HG02610 (cell line): ENCODE measurements around the gene ATXN8OS.
"Not testable (repeated sequence)": the region's sequence is repeated elsewhere in the genome, so short reads cannot be mapped to it uniquely, and the experiment has no call there.

Source experiments
- ATAC-seq: cut with Tn5 transposase; IDR thresholded peaks from one replicate; pipeline ENCODE4 v1.9.1; 2021; ENCODE audit warnings: mild to moderate bottlenecking, moderate library complexity; ENCODE audit not compliant: unreplicated experiment

The ATXN8OS gene

GRCh38 chr13:70107498-70108281 lies at the start of gene ATXN8OS:
TSS of gene ATXN8OS (plus strand) at chr13:70107826.
- ATAC-seq: no peak

DNA sequence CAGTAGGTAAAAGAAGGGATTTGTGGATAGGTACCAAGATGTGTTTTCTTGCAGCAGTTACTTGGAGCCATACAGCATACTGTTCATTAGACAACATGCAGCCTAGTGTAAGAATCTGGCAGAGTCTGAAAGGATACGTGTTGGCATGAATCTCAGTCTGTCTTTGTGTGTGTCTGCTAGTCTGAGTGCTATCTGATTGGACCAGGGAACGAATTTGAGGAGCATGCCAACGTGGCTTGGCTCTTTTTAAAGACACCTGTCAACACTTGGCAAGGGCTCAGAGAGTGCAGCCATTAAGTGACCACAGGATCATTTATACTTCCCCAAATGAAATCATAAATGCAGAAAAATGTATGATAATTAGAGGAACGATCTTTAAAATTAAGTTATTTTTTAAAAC lies 27.6 kb upstream of the ATXN8OS start:
- no peak for ATAC-seq

DNA sequence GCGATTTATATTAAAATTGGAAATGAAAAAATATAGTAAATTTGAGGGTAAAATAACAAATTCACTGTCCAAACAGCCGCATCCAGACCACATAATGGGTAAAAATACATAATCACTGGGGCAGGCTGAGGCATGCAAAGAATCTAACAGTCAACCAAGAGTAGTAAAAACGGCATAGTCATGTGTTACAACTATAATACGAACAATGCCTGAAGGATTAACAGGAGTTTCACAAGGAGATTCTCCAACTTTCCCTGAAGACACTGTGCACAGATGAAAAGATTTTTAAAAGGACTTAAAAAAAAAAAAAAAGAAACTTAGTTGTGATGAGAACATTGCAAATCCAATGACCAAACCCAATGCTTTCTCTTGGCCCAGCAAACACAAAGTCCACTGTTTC lies 20.4 kb upstream of the ATXN8OS start:
- ATAC-seq: no peak

DNA sequence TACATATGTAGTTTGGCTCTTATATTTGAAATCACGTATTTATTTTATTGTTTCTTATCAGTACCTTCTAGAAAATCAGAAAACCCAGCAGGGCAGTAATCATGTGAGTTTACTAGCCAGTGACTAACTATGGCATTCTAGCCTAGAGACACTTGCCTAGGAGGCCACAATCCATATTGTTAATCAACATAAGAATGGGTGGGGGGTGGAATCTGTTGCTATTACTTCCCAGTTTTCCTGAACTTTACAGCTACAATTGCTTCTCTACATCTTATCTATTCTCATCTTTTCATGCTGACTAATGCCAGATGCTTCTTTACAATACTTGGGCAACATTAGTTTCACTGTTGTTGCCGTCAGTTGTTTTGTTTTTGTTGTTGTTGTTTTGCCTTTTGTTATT lies 18.7 kb upstream of the ATXN8OS start:
- no peak for ATAC-seq

- ATAC-seq: no peak
These were observed 17.4 kb upstream of the ATXN8OS start for GRCh38 chr13:70090036-70090723.

GRCh38 chr13:70098669-70099068 lies 9.0 kb upstream of the ATXN8OS start:
- no peak for ATAC-seq

- ATAC-seq: no peak
These were observed 3.1 kb upstream of the ATXN8OS start for GRCh38 chr13:70104481-70104880.

DNA sequence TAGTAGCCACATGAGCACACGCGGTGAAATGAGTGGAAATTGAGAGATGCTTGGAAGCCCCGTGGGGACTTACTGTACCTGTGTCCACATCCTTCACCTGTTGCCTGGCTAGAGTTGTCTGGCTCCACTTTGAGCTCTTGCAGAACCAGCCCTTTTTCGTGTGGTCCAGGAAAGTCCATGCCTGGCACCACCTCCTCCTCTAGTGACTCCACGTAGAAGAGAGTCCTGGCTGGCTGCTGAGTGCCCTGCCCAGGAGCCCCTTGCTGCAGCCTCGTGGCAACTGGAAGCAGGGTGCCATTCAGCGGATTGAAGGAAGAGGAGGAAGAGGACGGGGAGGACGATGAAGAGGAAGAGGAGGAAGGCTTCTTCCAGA lies 515 bp upstream of the ATXN8OS start:
- ATAC-seq: no peak

GRCh38 chr13:70108356-70109105 lies 905 bp downstream of the ATXN8OS start, which contains the start of gene KLHL1:
TSS of gene KLHL1 (minus strand) at chr13:70108452. CDS start at chr13:70107699, 753 bp downstream.
- no peak for ATAC-seq

DNA sequence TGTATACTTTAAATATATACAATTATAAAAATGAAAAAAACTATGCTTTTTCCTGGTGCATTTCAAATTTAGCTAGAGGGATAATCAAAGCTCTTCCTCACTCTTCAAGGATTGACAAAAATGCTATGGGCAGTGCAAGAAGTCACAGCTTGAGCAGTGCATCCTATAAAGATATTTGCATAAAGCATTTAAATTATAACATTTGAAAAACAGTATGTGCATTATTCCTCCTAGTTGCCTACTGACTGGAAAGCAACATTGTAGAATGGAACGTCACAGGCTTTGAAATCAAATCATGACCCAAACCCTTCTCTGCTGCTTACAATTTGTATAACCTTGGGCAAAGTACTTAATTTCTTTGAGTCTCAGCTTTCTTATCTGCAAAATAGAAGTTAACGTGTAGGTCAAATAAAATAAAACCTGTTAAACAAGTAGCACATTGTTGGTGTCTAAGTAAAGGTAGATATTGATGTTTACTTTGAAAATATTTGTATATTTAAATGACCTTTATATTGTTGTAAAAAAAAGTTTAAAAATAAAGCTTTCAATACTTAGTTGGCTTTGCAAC lies 9.8 kb downstream of the ATXN8OS start:
- ATAC-seq: no peak

- ATAC-seq: no peak
These were observed 18.1 kb downstream of the ATXN8OS start for GRCh38 chr13:70125693-70126092.

- ATAC-seq: no peak
These were observed 20.5 kb downstream of the ATXN8OS start for GRCh38 chr13:70128098-70128497.

DNA sequence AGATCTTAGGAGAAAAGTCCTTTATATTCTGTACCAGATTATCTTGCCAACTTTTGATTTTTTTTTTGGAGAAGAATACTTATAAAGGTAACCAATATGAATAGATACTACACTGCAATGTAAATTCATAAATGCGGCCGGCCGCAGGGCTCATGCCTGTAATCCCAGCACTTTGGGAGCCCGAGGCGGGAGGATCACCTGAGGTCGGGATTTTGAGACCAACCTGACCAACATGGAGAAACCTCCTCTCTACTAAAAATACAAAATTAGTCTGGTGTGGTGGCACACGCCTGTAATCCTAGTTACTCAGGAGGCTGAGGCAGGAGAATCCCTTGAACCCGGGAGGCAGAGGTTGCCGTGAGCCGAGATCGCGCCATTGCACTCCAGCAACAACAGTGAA lies 35.0 kb downstream of the ATXN8OS start:
- ATAC-seq: not testable (repeated sequence)

GRCh38 chr13:70162141-70162540 lies 54.5 kb downstream of the ATXN8OS start:
- no peak for ATAC-seq

- ATAC-seq: no peak
These were observed 63.1 kb downstream of the ATXN8OS start for GRCh38 chr13:70170689-70171088.

DNA sequence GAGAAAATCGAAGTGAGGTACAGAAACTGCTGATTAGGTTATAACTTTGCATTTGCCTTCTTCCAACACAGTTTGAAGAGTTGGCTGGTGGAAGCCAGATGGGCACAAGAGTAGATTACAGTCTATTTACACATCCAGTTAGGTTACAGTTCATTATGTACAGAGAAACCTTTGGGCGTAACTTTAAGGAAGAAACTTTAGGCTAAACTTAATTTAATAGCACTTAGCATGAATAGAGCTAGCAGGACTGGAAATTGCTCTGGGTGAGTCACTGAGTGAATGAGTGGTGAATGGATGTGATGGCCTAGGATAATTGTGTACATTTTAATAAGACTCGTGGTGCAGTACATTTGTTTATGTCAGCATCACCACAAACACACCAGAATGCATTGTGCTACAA lies 63.5 kb downstream of the ATXN8OS start:
- ATAC-seq: no peak

GRCh38 chr13:70172946-70173597 lies 65.4 kb downstream of the ATXN8OS start:
- ATAC-seq: no peak

DNA sequence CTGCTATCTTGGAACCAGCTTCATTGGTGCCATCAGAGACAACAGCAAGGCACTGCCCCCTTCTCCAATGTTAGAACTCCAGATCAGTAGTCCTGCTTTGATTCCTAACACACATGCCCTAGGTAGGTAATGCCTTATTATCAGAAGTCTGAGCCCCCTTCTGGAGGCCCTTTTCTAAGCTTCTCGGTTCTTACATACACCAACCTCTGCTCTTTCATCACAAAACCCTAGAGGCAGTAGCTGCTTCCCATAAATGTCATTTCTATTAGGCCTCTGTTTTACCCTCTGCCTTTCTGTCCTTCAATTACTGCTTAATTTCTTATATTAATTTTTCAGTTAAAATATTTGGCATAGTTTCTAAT lies 66.0 kb downstream of the ATXN8OS start:
- ATAC-seq: no peak

- no peak for ATAC-seq
These were observed 70.7 kb downstream of the ATXN8OS start for GRCh38 chr13:70178346-70178745.
